GM13976 (cell line): ENCODE results near the gene APBA3.

Experiments
- DNase-seq: peaks from one replicate; pipeline ENCODE4 v3.0.0; 2012; ENCODE audit warnings: low spot score
- CTCF ChIP-seq: IDR thresholded peaks from 2 replicates; pipeline ENCODE4 v1.5.1; 2012; ENCODE audit warnings: borderline replicate concordance, mild to moderate bottlenecking; ENCODE audit not compliant: insufficient read depth; ENCODE audit errors: extremely low read depth, missing control alignments, control extremely low read depth
- in situ Hi-C: fragments of 300-500 bp; cut with MboI; formaldehyde crosslinking; loops from one replicate; pipeline ENCODE4 v1.12.0; 2022; ENCODE audit warnings: low sequenced_read_pairs, mixed read lengths, inconsistent platforms; ENCODE audit not compliant: unreplicated experiment

The APBA3 gene

GRCh38 chr19:3721131-3721886 lies 40.2 kb downstream of the APBA3 start:
- peak; percentile 95 for DNase-seq
- in situ Hi-C loops, result no loop called here
- no peak for TF ChIP-seq CTCF

GRCh38 chr19:3720349-3720917 lies 41.1 kb downstream of the APBA3 start:
- no peak for TF ChIP-seq CTCF
- no peak for DNase-seq
- in situ Hi-C loops, result no loop called here

- TF ChIP-seq CTCF, result no peak
- DNase-seq, result no peak
- in situ Hi-C loops, result no loop called here
Measured at GRCh38 chr19:3719868-3720267, 41.6 kb downstream of the APBA3 start.

- in situ Hi-C loops, result no loop called here
Measured at GRCh38 chr19:3716147-3716668, 45.3 kb downstream of the APBA3 start.

GRCh38 chr19:3712663-3713611 lies 48.6 kb downstream of the APBA3 start:
- TF ChIP-seq CTCF, result no peak
- in situ Hi-C loops, result no loop called here
- DNase-seq, result no peak

More at GRCh38 chr19:3716147-3716668, 45.3 kb downstream of the APBA3 start:
- no peak for DNase-seq
- TF ChIP-seq CTCF, result no peak

GRCh38 chr19:3710265-3710812 lies 51.2 kb downstream of the APBA3 start:
- DNase-seq, result no peak
- no peak for TF ChIP-seq CTCF
- in situ Hi-C loops, result no loop called here
